Rectal smooth muscle tissue (tissue), 1 donor: ENCODE measurements around the gene LRP8.

Experiments
- H3K27ac ChIP-seq: one replicate; pipeline ENCODE4 v1.7.0; 2013; ENCODE audit warnings: low read depth, low read length, inconsistent platforms
- H3K27me3 ChIP-seq: one replicate; pipeline ENCODE4 v1.7.0; 2013; ENCODE audit warnings: low read length; ENCODE audit not compliant: control insufficient read depth, insufficient read depth
- H3K36me3 ChIP-seq: one replicate; pipeline ENCODE4 v1.7.0; 2013; ENCODE audit warnings: low read length; ENCODE audit not compliant: control insufficient read depth, insufficient read depth
- H3K4me1 ChIP-seq: one replicate; pipeline ENCODE4 v1.7.0; 2013; ENCODE audit warnings: low read length; ENCODE audit not compliant: control insufficient read depth, insufficient read depth
- H3K4me3 ChIP-seq: one replicate; pipeline ENCODE4 v1.7.0; 2013; ENCODE audit warnings: low read length
- H3K9ac ChIP-seq: one replicate; pipeline ENCODE4 v1.7.0; 2013; ENCODE audit warnings: low read length

LRP8 gene

GRCh38 chr1:53368314-53369033, 40.6 kb upstream of the LRP8 start:
- Histone ChIP-seq H3K36me3 (no peaks in the 10 kb centered on the region), H3K4me1 (no peaks in the 10 kb centered on the region), H3K27ac (no peak overlapping the region), H3K27me3 (no peaks in the 10 kb centered on the region), H3K9ac (no peak overlapping the region), H3K4me3 (no peak overlapping the region)

- Histone ChIP-seq H3K4me3 (peak overlapping the region; percentile 21), H3K9ac (no peak overlapping the region), H3K27ac (no peak overlapping the region), H3K4me1 (no peaks in the 10 kb centered on the region), H3K36me3 (no peaks in the 10 kb centered on the region), H3K27me3 (no peaks in the 10 kb centered on the region)
Observed at GRCh38 chr1:53367503-53368313, 39.8 kb upstream of the LRP8 start.

- Histone ChIP-seq H3K36me3 (no peaks in the 10 kb centered on the region), H3K9ac (no peak overlapping the region), H3K4me3 (no peak overlapping the region), H3K4me1 (no peaks in the 10 kb centered on the region), H3K27me3 (no peaks in the 10 kb centered on the region), H3K27ac (no peak overlapping the region)
Observed at GRCh38 chr1:53366901-53367502, 39.1 kb upstream of the LRP8 start.

GRCh38 chr1:53365437-53366063, 37.7 kb upstream of the LRP8 start:
- Histone ChIP-seq H3K9ac (no peak overlapping the region), H3K27me3 (no peaks in the 10 kb centered on the region), H3K4me1 (no peaks in the 10 kb centered on the region), H3K36me3 (no peaks in the 10 kb centered on the region), H3K27ac (no peak overlapping the region), H3K4me3 (no peak overlapping the region)

- no peak overlapping the region for H3K4me3 ChIP-seq
- H3K9ac ChIP-seq, result no peak overlapping the region
- no peaks in the 10 kb centered on the region for H3K36me3 ChIP-seq
- no peaks in the 10 kb centered on the region for H3K27me3 ChIP-seq
- H3K4me1 ChIP-seq, result no peaks in the 10 kb centered on the region
- H3K27ac ChIP-seq, result no peak overlapping the region
Observed at GRCh38 chr1:53362851-53363642, 35.2 kb upstream of the LRP8 start.

GRCh38 chr1:53362270-53362669, 34.4 kb upstream of the LRP8 start:
- no peak overlapping the region for H3K4me3 ChIP-seq
- H3K27me3 ChIP-seq, result no peaks in the 10 kb centered on the region
- no peak overlapping the region for H3K9ac ChIP-seq
- no peaks in the 10 kb centered on the region for H3K36me3 ChIP-seq
- no peak overlapping the region for H3K27ac ChIP-seq
- no peaks in the 10 kb centered on the region for H3K4me1 ChIP-seq

GRCh38 chr1:53361541-53361961, 33.7 kb upstream of the LRP8 start:
- Histone ChIP-seq H3K4me3 (no peak overlapping the region), H3K36me3 (no peaks in the 10 kb centered on the region), H3K27ac (no peak overlapping the region), H3K4me1 (no peaks in the 10 kb centered on the region), H3K27me3 (no peaks in the 10 kb centered on the region), H3K9ac (no peak overlapping the region)

GRCh38 chr1:53359934-53360276, 32.0 kb upstream of the LRP8 start:
- no peaks in the 10 kb centered on the region for H3K27me3 ChIP-seq
- no peak overlapping the region for H3K9ac ChIP-seq
- H3K4me3 ChIP-seq, result no peak overlapping the region
- no peak overlapping the region for H3K27ac ChIP-seq
- no peaks in the 10 kb centered on the region for H3K4me1 ChIP-seq
- no peaks in the 10 kb centered on the region for H3K36me3 ChIP-seq

GRCh38 chr1:53359225-53359933, 31.5 kb upstream of the LRP8 start:
- Histone ChIP-seq H3K4me3 (no peak overlapping the region), H3K4me1 (no peaks in the 10 kb centered on the region), H3K27ac (no peak overlapping the region), H3K27me3 (no peaks in the 10 kb centered on the region), H3K9ac (no peak overlapping the region), H3K36me3 (no peaks in the 10 kb centered on the region)

GRCh38 chr1:53356637-53357036, 28.8 kb upstream of the LRP8 start:
- H3K9ac ChIP-seq, result no peak overlapping the region
- no peak overlapping the region for H3K27ac ChIP-seq
- H3K36me3 ChIP-seq, result no peaks in the 10 kb centered on the region
- no peaks in the 10 kb centered on the region for H3K27me3 ChIP-seq
- H3K4me1 ChIP-seq, result no peaks in the 10 kb centered on the region
- H3K4me3 ChIP-seq, result no peak overlapping the region

- no peaks in the 10 kb centered on the region for H3K4me1 ChIP-seq
- H3K27me3 ChIP-seq, result no peaks in the 10 kb centered on the region
- H3K4me3 ChIP-seq, result no peak overlapping the region
- H3K9ac ChIP-seq, result no peak overlapping the region
- no peaks in the 10 kb centered on the region for H3K36me3 ChIP-seq
- H3K27ac ChIP-seq, result no peak overlapping the region
Observed at GRCh38 chr1:53354119-53354518, 26.2 kb upstream of the LRP8 start.
